ENCODE measurements around the gene CDC16. TPM values are rescaled to one million over a fixed set of nuclear protein-coding genes. Genes with fewer than 3 reads are reported as not detected.

CDC16 gene
- total and polyA plus RNA-seq, 2 of the 8 experiments (the other 6 are each of a cell fraction or from before 2014, with no cell fraction given) = 42.5 to 83.4 TPM

GRCh38 chr13:114231886-114232285, 2.8 kb upstream of the CDC16 start:
- WGBS, 2 experiments (ENCODE audit: extremely low coverage in 1 of 2, insufficient coverage in 1 of 2, insufficient read length in 1 of 2, insufficient replicate concordance in 2 of 2, low coverage in 1 of 2, low lambda C conversion rate in 2 of 2, missing lambda C conversion rate in 1 of 2) = 79% methylated on average over 8 of the region's 8 CpGs; no CpG with 5 or more reads in 1 of the 2 experiments
- H3K23ac ChIP-seq (ENCODE audit: insufficient read length) = no peak overlapping the region
- no peak overlapping the region for H2BK5ac ChIP-seq (ENCODE audit: low read depth, low read length)
- no peak overlapping the region for H2BK12ac ChIP-seq (ENCODE audit: low read depth, low read length)
- H3K36me3 ChIP-seq (ENCODE audit: control insufficient read depth in 2 of 4, insufficient read depth in 4 of 4, low read length in 3 of 4) = peaks cover 0 to 4% (median 1%) of the 10 kb centered on the region in 4 experiments; a peak in 3 of 8 replicates
- no peak for DNase-seq (ENCODE audit: low read depth in 1 of 2, low spot score in 2 of 2)
- no peak overlapping the region for H2BK120ac ChIP-seq (replicated peaks; ENCODE audit: low read depth, low read length)
- no peak overlapping the region for H3K9ac ChIP-seq (replicated peaks in 1 of 4; ENCODE audit: extremely low read depth in 1 of 4, low read depth in 3 of 4, low read length in 3 of 4)
- H2AK5ac ChIP-seq (ENCODE audit: low read depth, low read length) = no peak overlapping the region
- H3K56ac ChIP-seq (replicated peaks; ENCODE audit: insufficient read length, low read depth, low read length) = no peak overlapping the region
- H3K27me3 ChIP-seq (replicated peaks in 1 of 4; ENCODE audit: control insufficient read depth in 3 of 4, extremely low read depth in 1 of 4, insufficient read depth in 3 of 4, low read length in 3 of 4) = no peaks in the 10 kb centered on the region
- no peak overlapping the region for H3K18ac ChIP-seq (ENCODE audit: extremely low read depth, low read length)
- no peak overlapping the region for H3K4me3 ChIP-seq (ENCODE audit: extremely low read depth in 1 of 4, insufficient read depth in 2 of 4, low read depth in 3 of 4, low read length in 4 of 4)
- H3K79me2 ChIP-seq (ENCODE audit: control insufficient read depth in 1 of 2, insufficient read depth in 2 of 2, low read length in 2 of 2) = peaks cover 6 to 17% of the 10 kb centered on the region in 2 experiments; a peak in 3 of 4 replicates
- H3K4me1 ChIP-seq (replicated peaks in 1 of 4; ENCODE audit: control insufficient read depth in 3 of 4, insufficient read depth in 4 of 4, low read length in 3 of 4) = peaks cover 15 to 38% (median 25%) of the 10 kb centered on the region in 4 experiments
- H3K23me2 ChIP-seq (ENCODE audit: low read depth, low read length) = peaks cover 7% of the 10 kb centered on the region
- no peak overlapping the region for H4K91ac ChIP-seq (replicated peaks; ENCODE audit: insufficient read length, low read length)
- ChIA-PET POLR2A (ENCODE audit: partially characterized antibody) (interaction anchor here (0.6 kb wide), 1 partner anchor 17 kb away, joined by 3 read pairs; no protein-coding TSS in a partner anchor), CTCF (ENCODE audit: partially characterized antibody) (no interaction called here)
- H3K4me2 ChIP-seq (ENCODE audit: insufficient read depth in 1 of 2, low read depth in 2 of 2, low read length in 2 of 2) = no peak overlapping the region
- H2BK15ac ChIP-seq (ENCODE audit: low read length) = no peak overlapping the region
- H3K4ac ChIP-seq (replicated peaks; ENCODE audit: insufficient read length, low read depth, low read length) = no peak overlapping the region
- H4K5ac ChIP-seq (ENCODE audit: insufficient read length, low read depth, low read length) = no peak overlapping the region
- no peaks in the 10 kb centered on the region; the same call in 1 of the 2 replicates for H3K79me1 ChIP-seq (ENCODE audit: low read depth, low read length)
- H3K27ac ChIP-seq (ENCODE audit: low read depth, low read length) = no peak overlapping the region
- H2AFZ ChIP-seq (ENCODE audit: low read length) = no peak overlapping the region
- TF ChIP-seq HDAC2 (IDR thresholded peaks at IDR 0.05; ENCODE audit: borderline replicate concordance in 1 of 2, low read depth in 2 of 2, low read length in 2 of 2) (no peak), NRF1 (IDR thresholded peaks at IDR 0.05; ENCODE audit: low read depth, low read length) (no peak)
- H4K20me1 ChIP-seq (replicated peaks in 1 of 2; ENCODE audit: control insufficient read depth in 1 of 2, insufficient read depth in 2 of 2, low read length in 2 of 2) = peaks cover 6% of the 10 kb centered on the region in 2 experiments
- no peak overlapping the region for H2BK20ac ChIP-seq (ENCODE audit: low read length)
- no peaks in the 10 kb centered on the region for H3K9me3 ChIP-seq (ENCODE audit: insufficient read depth in 2 of 2, low read depth in 1 of 2, low read length in 1 of 2)
- no peak overlapping the region for H4K8ac ChIP-seq (ENCODE audit: extremely low read depth, insufficient read depth, low read length)
- H3K14ac ChIP-seq (ENCODE audit: insufficient read length) = no peak overlapping the region
- no peak for FAIRE-seq
